NCI-H2171 treated with DMSO at 0.1 percent for 48 hours (cell line): ENCODE data around the gene IL10RB.

Experiments
- DNase-seq: peaks from one replicate; lab custom pipeline; 2025; lab: John Stamatoyannopoulos, UW

The IL10RB gene

DNA sequence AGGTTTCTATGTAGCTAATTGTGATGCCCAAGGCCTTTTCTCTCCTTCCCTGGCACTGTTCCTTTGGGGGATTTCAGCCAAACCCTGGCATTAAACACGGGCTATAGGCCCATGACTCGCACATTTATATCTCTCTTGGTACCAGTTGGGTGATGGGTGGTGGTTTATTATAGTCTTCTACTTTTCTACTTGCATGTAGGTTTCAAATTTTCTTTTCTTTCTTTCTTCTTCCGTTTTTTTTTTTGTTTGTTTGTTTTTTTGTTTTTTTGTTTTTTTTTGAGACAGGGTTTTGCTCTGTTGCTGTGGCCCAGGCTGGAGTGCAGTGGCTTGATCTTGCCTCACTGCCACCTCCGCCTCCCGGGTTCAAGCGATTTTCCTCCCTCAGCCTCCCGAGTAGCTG is 1.1 kb downstream of the IL10RB start:
- no peak for DNase-seq

DNA sequence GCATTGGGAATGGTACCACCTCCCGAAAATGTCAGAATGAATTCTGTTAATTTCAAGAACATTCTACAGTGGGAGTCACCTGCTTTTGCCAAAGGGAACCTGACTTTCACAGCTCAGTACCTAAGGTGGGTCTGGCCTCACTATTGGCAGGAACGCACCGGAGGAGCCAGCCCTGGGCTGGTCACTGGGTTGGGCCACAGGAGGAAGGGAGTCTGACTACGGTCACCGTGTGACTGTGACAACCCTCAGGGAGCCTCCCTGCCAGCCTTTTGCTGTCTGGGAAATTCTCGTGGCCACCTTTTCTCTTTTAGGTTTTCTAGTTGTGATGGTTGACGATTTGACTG is 2.2 kb downstream of the IL10RB start:
- no peak for DNase-seq

DNA sequence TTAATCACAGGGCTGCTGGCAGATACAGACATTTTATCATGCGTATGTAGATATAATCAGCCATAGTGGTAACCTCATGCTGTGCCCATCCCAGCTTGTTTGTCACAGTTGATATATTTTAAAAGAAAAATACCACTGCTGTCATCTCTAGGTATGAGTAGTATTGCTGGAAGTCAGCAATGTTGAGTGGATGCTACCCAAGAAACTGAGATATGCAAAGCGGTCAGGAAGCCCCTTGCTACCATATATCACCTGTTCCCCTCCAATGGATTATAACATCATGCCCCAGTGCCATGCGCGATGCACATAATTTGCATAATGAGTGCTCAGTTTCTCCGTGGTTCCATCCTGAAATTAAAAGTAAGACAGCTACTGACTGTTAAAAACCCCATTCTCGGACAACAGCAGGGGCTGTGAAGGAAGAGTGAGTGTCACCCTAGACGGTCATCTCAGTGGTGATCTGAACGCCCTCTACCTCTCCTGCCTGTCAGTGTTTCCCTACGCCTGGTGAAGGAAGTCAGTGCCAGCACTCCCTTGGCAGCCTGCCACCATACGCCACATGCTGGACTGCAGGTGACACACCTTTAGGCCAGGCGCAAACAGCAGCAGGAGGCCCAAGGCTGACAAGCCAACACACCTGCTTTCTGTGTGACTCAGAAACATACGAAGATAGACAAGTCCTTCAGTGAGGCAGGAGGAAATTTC is 2.7 kb downstream of the IL10RB start:
- peak; percentile 75 for DNase-seq

DNA sequence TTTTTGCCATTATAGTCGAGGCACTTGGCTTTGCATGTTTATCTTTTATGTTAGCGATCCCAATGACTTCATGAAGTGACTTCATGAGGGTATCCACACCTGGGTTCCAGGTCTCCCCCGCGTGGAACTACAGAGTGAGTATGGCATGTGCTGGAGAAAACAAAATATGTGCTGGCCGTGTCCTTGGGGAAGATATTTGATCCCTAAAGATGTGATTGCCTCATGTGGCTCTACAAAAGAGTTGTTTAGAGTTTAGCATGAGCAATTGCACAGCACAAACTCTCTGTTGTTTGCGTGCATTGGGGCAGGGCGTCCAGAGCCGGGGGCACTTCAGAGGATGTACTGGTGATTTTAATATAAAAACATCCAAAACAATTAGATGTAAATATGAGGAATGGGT is 4.8 kb downstream of the IL10RB start:
- no peak for DNase-seq

DNA sequence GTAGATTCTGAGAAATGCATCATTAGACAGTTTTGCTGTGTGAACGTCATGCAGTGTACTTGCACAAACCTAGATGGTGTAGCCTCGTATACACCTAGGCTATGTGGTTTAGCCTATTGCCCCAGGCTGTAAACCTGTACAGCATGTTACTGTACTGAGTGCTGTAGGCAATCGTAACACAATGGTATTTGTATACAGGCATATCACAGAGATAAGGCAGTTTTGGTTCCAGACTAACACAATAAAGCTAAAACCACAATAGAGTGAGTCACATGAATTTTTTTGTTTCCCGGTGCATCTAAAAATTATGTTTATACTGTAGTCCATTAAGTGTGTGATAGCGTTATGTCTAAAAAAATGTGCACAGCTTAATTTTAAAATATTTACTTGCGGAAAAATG is 6.9 kb downstream of the IL10RB start:
- DNase-seq: no peak

DNA sequence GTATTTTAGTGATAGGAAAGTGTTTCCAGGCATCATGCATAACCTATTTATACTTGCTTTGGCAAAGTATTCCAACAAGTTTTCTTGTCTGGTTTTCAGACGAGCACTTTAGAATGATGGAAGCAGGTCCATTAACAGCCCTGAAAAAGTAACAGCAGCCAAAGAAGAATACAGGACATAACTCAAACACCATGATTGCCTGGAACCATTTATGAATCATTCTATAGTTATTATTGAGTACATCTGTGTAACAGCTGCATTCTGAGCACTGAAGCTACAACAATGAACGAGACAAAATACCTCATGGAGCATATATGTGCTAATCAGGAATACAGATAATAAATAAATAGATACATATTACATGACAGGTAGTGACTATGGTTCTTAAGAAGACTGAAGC is 12.6 kb downstream of the IL10RB start:
- DNase-seq: no peak

DNA sequence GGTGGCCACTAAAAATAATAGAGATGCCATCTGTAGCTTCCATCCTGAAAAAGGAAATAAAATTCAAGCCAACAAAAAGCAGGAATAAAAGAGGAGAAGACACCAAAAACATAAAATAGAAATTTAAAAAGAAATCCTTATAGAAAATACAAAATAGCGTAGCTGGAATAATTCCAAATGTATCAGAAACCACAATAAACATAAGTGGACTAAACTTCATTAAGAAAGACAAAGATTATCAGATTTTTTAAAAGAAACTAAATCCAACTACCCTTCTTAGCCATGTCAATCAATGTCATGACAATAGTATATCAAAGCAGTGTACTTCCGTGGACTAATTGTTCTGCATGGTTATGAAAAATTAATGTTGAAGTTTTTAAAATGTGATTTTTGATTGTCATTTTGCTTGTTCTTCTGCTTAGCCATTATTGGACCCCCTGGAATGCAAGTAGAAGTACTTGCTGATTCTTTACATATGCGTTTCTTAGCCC is 13.2 kb downstream of the IL10RB start:
- DNase-seq: no peak

DNA sequence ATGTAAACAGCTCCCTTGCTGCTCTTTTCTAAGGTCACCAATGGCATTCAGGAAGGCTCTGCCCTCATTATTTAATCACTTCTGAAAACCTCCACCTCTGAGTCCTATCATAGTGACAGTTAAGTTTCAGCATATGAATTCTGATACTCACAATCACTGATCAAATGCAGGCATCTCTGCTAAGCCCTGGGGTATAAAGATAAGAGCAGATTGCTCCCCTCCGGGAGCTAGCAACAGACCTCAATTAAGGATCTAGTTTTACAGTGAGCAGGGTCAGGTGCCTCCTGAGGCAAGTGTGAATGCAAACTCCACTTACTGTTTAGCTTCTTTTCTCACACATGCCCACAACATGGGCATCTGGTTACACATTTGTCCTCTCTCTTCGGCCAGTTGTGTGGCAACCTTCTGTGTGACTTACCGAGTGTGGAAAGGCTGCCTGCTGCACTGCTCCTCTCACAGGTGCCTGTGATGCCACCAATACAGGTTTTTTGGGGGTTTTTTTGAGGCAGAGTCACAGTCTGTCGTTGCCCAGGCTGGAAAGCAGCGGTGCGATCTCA is 15.0 kb downstream of the IL10RB start:
- DNase-seq: peak; percentile 78

DNA sequence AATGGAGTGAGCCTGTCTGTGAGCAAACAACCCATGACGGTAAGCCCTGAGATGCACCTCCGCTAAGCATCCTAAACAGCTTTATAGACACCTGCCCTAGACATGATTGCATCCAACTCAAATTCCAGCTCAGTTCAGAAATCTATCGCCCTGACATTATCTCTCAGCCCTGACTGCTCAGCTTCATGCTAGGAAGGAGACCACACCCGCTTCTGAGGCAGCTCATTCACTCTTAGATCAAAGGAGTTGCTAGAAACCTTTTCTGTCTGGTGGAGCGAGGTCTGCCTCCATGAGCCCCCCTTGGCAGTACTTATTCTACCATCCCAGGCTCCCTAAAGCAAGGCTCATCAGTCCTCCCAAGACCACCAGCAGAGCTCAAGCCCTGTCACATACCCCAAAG is 17.0 kb downstream of the IL10RB start:
- no peak for DNase-seq

DNA sequence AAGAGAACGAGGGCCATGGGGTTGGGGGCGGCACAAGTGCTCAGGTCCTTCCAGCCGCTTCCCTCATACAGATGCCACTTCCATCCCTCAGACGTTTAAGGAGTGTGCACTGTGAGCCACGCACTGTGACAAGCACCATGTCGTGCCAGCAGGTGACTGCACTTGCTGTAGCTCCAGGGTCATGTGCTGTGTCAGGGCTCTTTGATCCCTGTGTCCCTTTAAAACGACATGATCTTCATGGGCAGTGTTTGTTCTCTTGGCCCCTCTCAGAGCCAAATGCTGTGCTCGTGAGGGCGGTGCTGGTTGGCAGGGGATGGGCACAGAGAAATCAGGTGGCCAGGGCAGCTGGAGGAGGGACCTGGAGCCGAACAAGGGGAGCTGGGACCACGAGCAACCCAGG is 19.9 kb downstream of the IL10RB start:
- DNase-seq: no peak

DNA sequence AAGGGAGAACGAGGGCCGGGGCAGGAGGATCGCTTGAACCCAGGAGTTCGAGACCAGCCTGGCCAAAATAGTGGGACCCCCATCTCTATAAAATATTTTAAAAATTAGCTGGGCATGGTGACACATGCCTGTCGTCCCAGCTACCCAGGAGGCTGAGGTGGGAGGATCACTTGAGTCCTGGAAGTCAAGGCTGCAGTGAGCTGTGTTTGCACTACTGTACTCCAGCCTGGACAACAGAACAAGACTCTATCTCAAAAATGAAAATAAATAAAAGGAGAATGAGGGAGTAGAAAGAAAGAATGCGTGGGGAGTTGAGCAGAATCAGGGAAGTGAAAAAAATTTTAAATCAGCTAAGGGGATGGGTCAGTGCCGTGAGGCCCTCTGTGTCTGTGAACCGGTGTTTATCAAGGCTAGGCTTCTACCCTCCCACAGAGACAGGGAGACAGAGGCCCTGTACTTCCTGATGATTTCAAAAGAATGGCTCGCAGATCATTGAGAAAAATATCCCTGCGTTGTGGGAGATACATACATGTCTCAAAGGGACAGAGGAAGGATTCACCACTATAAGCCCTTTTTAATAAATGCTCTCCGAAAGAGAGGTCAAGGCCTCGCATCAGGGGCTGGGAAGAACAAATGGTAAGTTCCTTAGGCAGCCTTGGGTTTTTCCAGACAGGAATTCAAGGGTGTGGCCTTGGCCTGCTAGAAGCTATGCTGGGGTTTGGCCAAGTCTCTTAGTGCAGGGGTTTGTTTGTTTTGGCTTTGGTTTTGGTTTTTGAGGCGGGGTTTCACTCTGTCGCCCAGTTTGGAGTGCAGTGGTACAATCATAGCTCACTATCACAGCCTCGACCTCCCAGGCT is 20.7 kb downstream of the IL10RB start:
- no peak for DNase-seq

DNA sequence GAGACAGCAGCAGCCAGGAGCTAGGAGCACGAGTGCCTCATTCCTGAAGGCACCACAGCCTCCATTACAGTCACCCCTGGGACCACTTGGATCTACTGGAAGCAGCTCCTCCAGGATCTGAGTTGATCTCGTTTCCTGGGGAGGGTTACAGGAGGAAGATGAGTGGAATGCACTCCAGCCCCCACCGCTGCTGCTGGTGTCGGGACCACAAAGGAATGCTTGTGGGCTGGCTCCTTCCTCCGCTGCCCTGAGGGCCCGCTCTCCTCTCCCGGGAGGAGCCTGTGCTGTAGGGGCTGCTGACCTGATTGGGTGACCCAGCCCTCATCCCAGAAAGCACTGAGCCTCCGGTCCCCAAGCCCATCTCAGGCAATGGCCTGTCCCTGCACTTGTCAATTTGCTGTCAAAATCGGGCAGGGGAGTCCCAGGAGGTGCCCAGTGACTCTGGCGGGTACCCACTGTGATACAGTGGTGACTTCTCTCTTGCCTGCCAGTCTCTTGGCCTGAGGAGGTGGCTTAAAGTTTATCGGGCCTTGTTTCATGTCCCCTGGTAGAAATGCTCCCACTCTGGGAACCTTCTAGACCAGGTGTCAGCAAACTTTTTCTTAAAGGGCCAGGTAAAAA is 23.1 kb downstream of the IL10RB start:
- DNase-seq: no peak

DNA sequence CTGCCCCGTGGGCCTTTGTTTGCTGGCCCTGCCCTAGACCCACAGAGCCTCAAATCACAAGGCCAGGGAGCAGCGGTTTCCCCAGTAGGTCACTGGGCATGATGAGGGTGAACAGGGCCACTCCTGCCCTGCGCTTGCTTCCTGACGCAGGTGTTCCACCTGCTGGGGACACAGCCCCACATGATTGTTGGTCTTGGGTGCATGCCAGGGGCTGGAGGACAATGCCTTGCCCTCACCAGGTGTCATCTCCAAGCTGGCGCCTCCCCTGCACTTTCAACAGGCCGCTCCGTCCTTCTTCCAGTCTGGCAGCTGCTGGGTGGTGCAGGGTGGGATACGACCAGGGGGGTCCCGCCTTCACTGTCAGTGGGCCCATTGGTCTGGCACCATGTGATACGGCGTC is 24.3 kb downstream of the IL10RB start:
- DNase-seq: no peak

DNA sequence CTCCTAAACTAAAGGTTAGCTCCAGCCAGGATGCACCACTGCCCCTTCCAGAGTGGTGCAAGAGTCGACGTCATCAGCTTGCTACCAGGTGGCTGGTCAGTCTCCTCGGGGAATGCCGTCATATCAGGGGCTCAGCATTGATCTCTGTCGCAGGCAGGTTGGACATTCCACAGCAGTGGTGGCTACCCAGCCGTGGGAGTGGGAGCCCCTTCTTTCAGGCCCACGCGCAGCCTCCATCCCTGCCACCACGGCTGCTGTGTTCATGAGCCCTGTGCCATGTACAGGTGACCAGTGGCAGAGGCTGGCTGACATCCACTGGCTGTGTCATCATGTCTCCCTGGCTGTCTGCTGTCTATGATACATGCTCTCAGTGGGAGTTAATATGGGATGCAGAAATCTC is 25.5 kb downstream of the IL10RB start:
- DNase-seq: no peak

DNA sequence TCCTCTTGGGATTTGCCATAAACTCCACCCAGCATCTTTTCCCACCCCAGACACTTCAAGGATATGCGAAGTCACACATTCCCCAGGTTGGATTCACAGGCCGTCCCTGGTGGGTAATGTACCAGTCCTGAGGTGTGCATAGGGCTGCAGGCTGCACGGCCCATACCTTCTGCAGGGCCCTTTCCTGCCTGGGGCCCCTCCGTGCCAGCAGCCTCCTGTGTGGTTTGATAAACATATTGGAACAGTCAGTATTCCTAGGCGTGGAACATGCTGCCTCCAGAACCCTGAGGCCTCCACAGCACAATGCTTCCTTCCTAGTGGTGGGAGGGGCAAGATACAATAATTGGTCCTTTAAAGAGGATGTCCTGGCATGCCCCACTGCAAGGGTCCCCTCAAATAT is 26.6 kb downstream of the IL10RB start:
- no peak for DNase-seq

DNA sequence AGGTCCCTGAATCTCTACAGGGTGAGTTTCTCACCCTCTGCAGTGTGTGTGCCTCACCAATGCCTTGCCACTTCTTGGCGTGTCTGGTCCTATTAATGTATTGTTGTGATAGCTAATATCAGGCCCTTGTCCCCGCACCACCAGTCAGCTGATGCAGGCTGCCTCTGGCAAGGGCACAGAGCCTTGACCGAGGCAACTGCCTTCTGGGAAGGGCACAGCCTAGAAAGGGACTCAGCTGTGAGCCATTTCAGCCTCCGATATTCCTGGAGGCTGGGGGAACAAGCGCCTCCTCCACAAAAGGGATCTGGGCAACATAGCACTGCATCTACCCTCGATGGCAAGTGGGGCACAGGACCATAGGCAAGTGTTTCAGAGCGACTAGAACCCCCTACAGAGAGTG is 27.0 kb downstream of the IL10RB start:
- DNase-seq: no peak

DNA sequence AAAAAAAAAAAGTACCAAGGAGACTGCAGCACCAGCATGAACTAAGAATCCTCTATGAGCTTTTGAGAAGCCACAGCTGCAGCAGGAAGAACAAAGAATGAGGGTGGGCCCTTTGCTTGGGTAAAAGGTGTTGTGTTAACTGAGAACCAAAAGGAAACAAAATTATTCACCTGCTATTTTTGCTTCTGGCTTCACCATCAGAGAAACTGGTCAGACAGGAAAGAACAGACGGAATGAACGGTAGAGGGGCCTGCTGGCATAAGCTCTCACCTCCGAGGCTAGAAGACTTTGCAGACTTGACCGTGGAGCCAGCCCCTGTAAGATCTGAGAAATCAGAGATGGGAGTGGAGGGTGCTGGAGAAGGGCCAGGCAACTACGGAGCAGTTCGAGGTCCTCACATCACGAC is 27.6 kb downstream of the IL10RB start:
- no peak for DNase-seq

DNA sequence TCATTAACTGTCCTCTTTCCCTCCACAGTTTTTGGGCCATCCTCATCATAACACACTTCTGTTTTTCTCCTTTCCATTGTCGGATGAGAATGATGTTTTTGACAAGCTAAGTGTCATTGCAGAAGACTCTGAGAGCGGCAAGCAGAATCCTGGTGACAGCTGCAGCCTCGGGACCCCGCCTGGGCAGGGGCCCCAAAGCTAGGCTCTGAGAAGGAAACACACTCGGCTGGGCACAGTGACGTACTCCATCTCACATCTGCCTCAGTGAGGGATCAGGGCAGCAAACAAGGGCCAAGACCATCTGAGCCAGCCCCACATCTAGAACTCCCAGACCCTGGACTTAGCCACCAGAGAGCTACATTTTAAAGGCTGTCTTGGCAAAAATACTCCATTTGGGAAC is 30.0 kb downstream of the IL10RB start:
- DNase-seq: no peak

DNA sequence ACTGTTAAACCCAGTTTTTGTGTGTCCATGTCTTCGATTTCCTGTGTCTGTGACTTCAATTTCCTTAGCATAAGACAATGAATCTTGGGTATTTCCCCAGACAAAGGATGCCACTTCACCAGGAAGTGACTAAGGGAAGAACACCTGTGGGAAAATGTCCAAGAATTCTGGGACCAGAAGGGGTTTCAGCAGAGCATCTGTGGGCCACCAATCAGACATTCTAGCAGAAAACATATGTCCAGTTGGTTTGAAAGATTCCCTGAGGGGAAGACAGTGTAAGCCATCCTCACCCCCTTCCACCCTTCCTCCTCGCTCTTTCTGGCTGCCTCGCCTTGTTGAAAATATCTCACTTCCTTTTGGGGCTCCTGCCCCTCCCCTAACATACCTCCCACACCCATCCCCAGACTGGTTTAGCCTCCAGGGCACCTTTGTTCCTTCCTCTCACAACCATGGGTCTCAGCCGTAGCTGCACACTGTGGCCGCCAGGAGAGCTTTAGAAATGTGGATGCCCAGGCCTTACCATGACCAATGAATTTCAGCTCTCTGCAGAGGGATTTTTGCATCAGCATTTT is 33.1 kb downstream of the IL10RB start:
- peak; percentile 7 for DNase-seq

DNA sequence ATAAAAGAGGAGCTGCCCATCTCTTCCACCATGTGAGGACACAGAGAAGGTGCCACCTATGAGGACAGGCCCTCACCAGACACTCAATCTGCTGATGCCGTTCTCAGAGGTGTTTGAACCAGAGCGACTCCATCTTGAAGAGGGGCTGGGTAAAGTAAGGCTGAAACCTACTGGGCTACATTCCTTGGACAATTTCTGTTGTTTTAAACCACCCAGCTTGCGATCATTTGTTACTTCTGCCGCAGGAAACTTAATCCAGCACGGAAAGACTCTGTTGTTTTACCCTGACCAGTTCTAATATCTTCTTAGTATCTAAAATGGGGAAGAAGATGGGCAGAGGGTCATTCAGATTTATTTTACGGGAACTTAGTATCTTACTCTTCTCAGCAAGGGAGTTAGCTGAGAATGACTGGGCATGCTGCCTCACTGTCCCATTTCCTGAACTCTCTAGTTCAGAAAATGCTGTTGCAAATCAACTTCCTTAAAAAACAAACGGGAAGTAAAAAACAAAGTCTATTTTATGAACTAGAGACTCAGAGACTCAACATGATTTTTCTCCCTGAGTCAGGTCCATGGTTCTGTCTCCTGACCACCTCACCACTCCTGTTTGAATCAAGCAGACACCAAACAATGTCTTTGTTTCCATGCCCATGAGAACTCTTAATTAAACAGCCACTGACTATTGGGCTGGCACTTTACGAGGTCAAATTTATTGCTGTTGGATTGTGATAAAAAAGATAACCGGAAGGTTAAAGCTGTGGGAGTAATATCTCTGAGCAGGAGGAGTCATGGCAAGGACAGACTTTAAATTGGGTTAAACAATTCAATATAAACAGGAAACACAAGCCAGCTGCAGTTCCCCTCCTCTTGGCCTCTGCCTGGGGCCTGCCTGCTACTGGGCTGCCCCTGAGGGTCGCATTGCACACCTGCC is 34.8 kb downstream of the IL10RB start:
- no peak for DNase-seq

DNA sequence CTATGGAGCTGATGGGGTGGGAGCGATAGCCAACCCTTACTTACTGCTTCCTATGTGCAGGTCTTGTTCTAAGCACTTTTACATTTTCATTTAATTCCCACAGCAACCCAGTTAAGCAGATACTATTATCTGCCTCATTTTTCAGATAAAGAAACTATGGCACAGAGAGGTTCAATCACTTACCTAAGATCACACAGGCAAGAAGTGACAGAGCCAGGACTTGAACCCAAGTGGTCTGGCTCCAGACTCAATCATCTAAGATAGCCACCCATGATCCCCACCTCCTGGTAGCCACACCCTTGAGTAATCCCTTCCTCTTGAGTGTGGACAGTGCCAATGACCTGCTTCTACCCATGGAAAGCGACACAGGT is 35.5 kb downstream of the IL10RB start:
- DNase-seq: no peak
